Measurements from ENCODE around the gene HMCN2.
"Not testable (repeated sequence)": the region's sequence is repeated elsewhere in the genome, so short reads cannot be mapped to it uniquely, and the experiment has no call there.

HMCN2 gene

GRCh38 chr9:130266236-130267098 is 907 bp downstream of the HMCN2 start:
- no peak for DNase-seq

GRCh38 chr9:130267930-130268329 is 2.4 kb downstream of the HMCN2 start:
- no peak for DNase-seq

GRCh38 chr9:130268521-130269211 is 3.1 kb downstream of the HMCN2 start:
- DNase-seq, result no peak

- no peak for DNase-seq
Observed at GRCh38 chr9:130271473-130271872, 5.9 kb downstream of the HMCN2 start.

- no peak for DNase-seq
Observed at GRCh38 chr9:130275156-130275555, 9.6 kb downstream of the HMCN2 start.

- no peak for DNase-seq
Observed at GRCh38 chr9:130276121-130276520, 10.6 kb downstream of the HMCN2 start.

GRCh38 chr9:130276955-130277354 is 11.4 kb downstream of the HMCN2 start:
- no peak for DNase-seq

GRCh38 chr9:130277525-130277924 is 12.0 kb downstream of the HMCN2 start:
- DNase-seq, result not testable (repeated sequence)

- no peak for DNase-seq
Observed at GRCh38 chr9:130283539-130284248, 18.1 kb downstream of the HMCN2 start.

- no peak for DNase-seq
Observed at GRCh38 chr9:130284249-130284625, 18.7 kb downstream of the HMCN2 start.

GRCh38 chr9:130284690-130285089 is 19.1 kb downstream of the HMCN2 start:
- no peak for DNase-seq

GRCh38 chr9:130285271-130285670 is 19.7 kb downstream of the HMCN2 start:
- DNase-seq, result no peak

GRCh38 chr9:130286072-130286770 is 20.7 kb downstream of the HMCN2 start:
- no peak for DNase-seq

- no peak for DNase-seq
Observed at GRCh38 chr9:130286781-130287428, 21.3 kb downstream of the HMCN2 start.

- no peak for DNase-seq
Observed at GRCh38 chr9:130287736-130288135, 22.2 kb downstream of the HMCN2 start.

- DNase-seq, result no peak
Observed at GRCh38 chr9:130288393-130288792, 22.8 kb downstream of the HMCN2 start.

GRCh38 chr9:130288926-130289690 is 23.5 kb downstream of the HMCN2 start:
- DNase-seq, result no peak

GRCh38 chr9:130289711-130290241 is 24.2 kb downstream of the HMCN2 start:
- DNase-seq, result no peak

GRCh38 chr9:130290291-130291181 is 25.0 kb downstream of the HMCN2 start:
- DNase-seq, result no peak

- no peak for DNase-seq
Observed at GRCh38 chr9:130291474-130291873, 25.9 kb downstream of the HMCN2 start.
